NCI-H2029 (cell line): ENCODE measurements around the gene ABCC4.

Source experiments
- DNase-seq: peaks from one replicate; lab custom pipeline; 2025; lab: John Stamatoyannopoulos, UW

Gene ABCC4

GRCh38 chr13:95115525-95115924 lies 185.7 kb downstream of the ABCC4 start:
- DNase-seq, result no peak

DNA sequence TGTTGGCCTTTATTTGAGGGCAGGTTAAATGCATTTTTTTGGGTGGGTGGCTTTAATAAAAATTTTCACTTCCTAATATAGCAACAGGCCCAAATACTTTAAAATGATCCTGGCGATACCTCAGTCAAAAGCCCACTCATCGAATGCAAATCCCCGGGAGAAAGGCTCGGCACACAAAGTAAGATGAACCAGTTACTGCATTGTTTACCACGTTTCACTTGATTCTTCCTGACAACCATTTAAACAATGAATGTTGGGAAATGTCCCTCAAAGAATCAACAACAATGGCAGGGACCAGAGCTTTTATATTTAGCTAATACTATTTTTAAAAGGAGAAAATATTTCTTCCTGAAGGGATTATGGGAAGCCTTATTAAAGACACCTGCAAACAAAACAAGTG lies 187.7 kb downstream of the ABCC4 start:
- DNase-seq, result no peak

DNA sequence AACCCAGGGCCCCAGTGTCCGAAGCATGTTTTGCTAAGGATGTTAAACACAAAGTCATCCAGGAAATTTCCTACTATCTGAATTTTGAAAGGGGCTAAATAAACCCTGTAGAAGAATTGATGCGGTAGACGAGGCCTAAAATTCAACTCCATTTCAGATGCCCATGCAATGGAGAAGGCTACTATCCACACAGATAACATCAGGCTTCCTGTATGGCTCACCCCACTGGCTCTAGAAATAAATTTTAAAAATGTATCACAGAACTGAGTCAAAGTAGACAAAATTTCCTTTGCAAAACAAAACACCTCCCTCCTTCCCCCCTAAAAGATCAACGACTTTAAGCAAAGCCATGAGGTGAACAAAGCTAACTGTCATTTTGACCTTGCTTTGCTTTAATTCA lies 188.4 kb downstream of the ABCC4 start:
- DNase-seq, result no peak

DNA sequence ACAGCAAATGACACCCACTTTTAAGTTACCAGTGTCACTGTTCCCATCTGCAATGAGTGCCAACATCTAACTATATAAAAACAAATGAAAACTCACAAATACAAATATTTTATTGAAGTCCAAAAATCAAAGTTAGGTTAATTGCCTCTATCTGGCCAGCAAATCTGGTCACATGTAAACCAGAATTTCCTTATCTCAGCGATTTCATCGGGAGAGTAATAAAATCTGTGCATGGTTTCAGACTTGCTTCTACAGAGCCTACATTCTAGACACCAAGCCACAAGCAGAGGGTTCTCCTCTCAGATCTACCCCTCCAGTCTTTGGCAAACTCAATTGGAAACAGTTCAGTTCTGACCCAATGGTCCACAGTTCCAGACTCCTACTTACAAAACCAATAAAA lies 189.6 kb downstream of the ABCC4 start:
- DNase-seq, result no peak

DNA sequence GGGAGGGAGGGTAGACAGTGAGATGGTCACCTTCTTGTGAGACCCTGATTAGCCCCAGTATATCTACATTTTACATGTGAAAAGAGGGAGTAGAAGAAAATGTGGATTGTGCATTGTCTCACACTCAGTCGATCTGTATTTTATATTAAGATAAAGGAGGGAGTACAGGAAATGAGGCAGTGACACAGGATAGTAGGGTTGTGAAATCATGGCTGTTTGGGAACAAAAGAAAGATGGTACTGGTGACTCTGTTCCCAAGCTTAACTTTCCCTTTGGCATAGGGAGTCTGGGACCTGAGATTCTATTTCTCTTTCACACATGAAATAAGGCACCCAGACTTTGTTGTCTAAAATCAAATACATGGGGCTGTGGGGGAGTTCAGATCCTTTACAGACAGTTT lies 194.7 kb downstream of the ABCC4 start:
- no peak for DNase-seq

DNA sequence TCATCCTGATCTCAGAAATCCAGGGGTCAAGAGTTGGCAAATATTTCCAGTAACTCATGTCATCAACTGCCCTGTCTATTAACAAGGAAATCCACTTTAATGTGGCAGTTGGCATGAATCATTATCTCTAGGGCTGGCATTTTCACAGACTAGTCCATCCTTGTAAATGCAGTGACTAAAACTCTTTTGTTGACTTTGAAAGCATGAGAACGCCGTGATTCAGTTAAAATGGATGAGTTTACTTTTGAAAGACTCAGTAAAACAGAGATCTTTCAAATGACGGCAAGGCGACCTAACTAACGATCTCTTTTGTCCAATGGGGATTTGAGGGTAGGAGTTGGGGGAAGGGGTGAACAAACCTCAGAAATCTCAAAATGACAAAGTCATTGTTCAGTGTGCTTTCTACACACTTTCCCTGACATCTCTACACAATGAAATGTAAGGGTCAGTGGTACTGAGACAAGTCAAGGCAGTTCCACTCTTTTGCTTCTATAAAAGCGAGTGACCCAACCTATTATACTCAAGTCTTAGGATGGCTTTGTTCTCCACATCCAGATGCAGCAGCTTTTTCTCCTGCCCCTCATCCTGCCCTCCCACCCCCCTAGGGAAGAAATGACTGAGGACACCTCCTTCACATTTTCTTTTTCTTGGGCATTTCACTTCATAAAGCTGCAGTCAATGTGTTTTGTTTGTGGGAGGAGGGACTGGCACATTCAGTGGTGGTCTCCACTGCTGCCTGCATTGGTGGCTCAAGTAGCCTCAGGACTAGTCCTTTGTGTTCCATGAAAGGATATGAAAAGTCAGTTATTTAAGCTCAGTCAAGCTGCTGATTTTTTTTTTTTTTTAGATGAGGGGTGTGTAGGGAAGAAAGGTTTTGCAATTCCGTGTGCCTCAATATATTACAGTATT lies 200.5 kb downstream of the ABCC4 start:
- no peak for DNase-seq

GRCh38 chr13:95099541-95099940 lies 201.7 kb downstream of the ABCC4 start:
- no peak for DNase-seq

GRCh38 chr13:95098916-95099315 lies 202.3 kb downstream of the ABCC4 start:
- no peak for DNase-seq

DNA sequence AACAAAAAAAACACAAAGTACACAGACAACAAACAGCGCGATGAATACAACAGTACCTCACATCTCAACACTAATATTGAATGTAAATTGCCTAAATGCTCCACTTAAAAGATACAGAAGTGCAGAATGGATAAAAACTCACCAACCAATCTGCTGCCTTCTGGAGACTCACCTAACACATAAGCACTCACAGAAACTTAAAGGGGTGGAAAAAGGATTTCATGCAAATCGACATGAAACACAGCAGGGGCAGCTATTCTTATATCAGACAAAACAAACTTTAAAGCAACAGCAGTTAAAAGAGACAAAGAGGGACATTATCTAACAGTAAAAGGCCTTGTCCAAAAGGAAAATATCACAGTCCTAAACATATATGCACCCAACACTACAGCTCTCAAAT lies 209.5 kb downstream of the ABCC4 start:
- no peak for DNase-seq

- no peak for DNase-seq
Observed at GRCh38 chr13:95087746-95088305, 213.4 kb downstream of the ABCC4 start.

DNA sequence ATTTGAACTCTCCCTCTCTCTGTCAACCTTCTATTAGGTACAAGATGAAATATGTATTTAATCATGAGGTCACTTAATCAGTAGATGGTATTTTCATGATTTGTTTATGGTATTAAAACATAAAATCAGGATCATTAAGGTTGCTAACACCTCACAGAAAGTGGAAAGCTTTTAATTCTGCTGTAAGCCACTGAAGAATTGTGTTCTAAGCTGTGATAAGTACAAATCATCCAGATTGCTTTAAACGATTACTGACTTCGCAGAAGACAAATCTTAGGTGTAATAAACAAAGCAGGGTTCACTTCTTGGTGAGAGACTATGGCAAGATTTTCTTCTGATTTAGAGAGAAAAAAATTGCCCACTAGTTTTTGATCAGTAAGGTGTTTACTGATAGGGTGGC lies 214.5 kb downstream of the ABCC4 start:
- DNase-seq, result no peak

- no peak for DNase-seq
Observed at GRCh38 chr13:95083758-95084157, 217.5 kb downstream of the ABCC4 start.

- no peak for DNase-seq
Observed at GRCh38 chr13:95083066-95083465, 218.2 kb downstream of the ABCC4 start.

GRCh38 chr13:95075506-95075905 lies 225.7 kb downstream of the ABCC4 start:
- no peak for DNase-seq

- DNase-seq, result no peak
Observed at GRCh38 chr13:95074820-95075219, 226.4 kb downstream of the ABCC4 start.

GRCh38 chr13:95073747-95074311 lies 227.4 kb downstream of the ABCC4 start:
- no peak for DNase-seq

GRCh38 chr13:95067303-95067702 lies 233.9 kb downstream of the ABCC4 start:
- DNase-seq, result no peak

- DNase-seq, result no peak
Observed at GRCh38 chr13:95060014-95060519, 241.2 kb downstream of the ABCC4 start.

- no peak for DNase-seq
Observed at GRCh38 chr13:95059306-95059705, 241.9 kb downstream of the ABCC4 start.

DNA sequence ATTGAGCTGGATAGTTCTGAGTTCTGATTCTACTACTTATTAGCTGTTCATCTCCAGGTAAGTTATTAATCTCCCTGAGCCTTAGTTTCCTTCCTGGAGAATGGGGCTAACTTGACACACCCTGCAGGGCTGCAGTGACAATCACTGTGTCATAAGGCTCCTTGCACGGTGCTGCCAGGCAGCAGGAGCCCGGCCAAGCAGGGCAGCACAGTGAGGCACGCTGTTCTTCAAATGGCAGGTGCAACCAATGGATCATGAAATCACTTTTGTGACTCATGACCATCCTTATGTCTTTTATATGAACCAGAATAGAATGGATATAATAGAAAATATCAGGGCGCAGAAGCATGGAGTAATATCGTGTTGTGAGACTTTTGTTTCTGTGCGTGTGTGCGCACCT lies 242.6 kb downstream of the ABCC4 start:
- no peak for DNase-seq

DNA sequence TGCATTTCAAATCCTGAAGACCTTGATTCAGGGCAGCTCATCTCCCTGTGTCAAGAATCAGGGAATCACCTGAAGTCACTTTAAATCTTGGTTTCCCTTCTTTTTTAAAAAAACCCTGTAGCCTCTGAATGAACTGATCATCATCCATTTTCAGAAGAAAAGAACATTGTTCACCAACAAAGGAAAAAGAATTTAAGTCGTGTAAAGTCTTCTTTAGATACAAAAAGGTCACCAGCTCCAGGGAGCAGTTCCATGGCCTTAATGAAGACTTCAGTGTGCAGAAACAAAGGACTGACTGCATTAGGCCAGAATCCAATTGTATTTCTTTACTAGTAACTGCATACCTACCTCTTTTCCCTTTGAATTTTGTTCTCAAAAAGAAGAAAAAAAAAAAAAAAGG lies 245.0 kb downstream of the ABCC4 start:
- DNase-seq, result no peak

GRCh38 chr13:95050800-95051615 lies 250.2 kb downstream of the ABCC4 start:
- DNase-seq, result no peak
